Chondrocyte (in vitro differentiated cells): ENCODE data around the gene IFI30. TPM values are rescaled to one million over a fixed set of nuclear protein-coding genes. Genes with fewer than 3 reads are reported as not detected.
A peak's percentile ranks its signal among the peaks of the same experiment; 100 is the strongest.

Experiments
- DNase-seq: peaks from one replicate; pipeline ENCODE4 v3.0.0; 2021; ENCODE audit warnings: mixed read lengths, low spot score
- H3K27ac Mint-ChIP-seq: one replicate; pipeline ENCODE4 v1.8.0; 2021; ENCODE audit warnings: mild to moderate bottlenecking, moderate library complexity, mixed read lengths; ENCODE audit not compliant: unreplicated experiment
- H3K27me3 Mint-ChIP-seq: 2 replicates; pipeline ENCODE4 v1.8.0; 2021; ENCODE audit warnings: low read depth, mixed read lengths
- H3K36me3 Mint-ChIP-seq: 2 replicates; pipeline ENCODE4 v1.8.0; 2021; ENCODE audit warnings: low read depth, mixed read lengths
- H3K4me1 Mint-ChIP-seq: 2 replicates; pipeline ENCODE4 v1.8.0; 2021; ENCODE audit warnings: low read depth, mild to moderate bottlenecking, mixed read lengths
- H3K4me3 Mint-ChIP-seq: one replicate; pipeline ENCODE4 v1.8.0; 2021; ENCODE audit warnings: mild to moderate bottlenecking, moderate library complexity, mixed read lengths; ENCODE audit not compliant: unreplicated experiment
- H3K9me3 Mint-ChIP-seq: 2 replicates; pipeline ENCODE4 v1.8.0; 2021; ENCODE audit warnings: low read depth, mixed read lengths
- total RNA-seq: library from RNA; stranded (reverse); gene quantifications from 3 replicates; pipeline ENCODE4 v1.2.1, GENCODE V29; 2021
- TF ChIP-seq, protein P1 (sequence below): fragments of 200-600 bp; sonication (generic); IDR thresholded peaks from 2 replicates; pipeline ENCODE4 v1.5.0; 2021; ENCODE audit warnings: antibody characterized with exemption, mild to moderate bottlenecking, moderate library complexity

IFI30 gene
- total RNA-seq, 1 donor from 2014 or later = 2.1 TPM

DNA sequence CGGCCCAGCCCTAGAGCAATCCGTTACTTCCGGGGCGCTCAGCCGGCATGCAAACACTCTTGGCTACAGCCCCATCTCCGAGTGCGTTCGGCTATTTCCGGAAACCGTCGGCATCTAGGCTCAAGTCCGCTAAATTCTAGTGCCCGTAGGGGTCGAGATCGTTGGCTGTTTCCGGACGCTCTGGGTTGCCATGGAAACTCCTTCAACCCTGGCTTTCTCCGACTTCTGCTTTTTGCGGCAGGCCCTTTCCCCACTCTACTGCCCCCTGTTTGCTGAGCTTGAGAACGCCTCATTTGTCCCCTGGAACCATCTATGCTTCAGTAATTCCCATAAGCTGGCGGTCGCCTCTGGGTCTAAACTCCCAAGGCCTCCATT is 21.2 kb upstream of the IFI30 start:
- Mint-ChIP-seq H3K9me3 (no peaks in the 10 kb centered on the region), H3K36me3 (peaks cover 3% of the 10 kb centered on the region), H3K4me3 (peak overlapping the region; percentile 89), H3K27ac (peak overlapping the region; percentile 97), H3K27me3 (no peaks in the 10 kb centered on the region), H3K4me1 (peaks cover 33% of the 10 kb centered on the region)
- DNase-seq = no peak
- TF ChIP-seq, protein P1, sequence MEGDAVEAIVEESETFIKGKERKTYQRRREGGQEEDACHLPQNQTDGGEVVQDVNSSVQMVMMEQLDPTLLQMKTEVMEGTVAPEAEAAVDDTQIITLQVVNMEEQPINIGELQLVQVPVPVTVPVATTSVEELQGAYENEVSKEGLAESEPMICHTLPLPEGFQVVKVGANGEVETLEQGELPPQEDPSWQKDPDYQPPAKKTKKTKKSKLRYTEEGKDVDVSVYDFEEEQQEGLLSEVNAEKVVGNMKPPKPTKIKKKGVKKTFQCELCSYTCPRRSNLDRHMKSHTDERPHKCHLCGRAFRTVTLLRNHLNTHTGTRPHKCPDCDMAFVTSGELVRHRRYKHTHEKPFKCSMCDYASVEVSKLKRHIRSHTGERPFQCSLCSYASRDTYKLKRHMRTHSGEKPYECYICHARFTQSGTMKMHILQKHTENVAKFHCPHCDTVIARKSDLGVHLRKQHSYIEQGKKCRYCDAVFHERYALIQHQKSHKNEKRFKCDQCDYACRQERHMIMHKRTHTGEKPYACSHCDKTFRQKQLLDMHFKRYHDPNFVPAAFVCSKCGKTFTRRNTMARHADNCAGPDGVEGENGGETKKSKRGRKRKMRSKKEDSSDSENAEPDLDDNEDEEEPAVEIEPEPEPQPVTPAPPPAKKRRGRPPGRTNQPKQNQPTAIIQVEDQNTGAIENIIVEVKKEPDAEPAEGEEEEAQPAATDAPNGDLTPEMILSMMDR = peak; percentile 92

DNA sequence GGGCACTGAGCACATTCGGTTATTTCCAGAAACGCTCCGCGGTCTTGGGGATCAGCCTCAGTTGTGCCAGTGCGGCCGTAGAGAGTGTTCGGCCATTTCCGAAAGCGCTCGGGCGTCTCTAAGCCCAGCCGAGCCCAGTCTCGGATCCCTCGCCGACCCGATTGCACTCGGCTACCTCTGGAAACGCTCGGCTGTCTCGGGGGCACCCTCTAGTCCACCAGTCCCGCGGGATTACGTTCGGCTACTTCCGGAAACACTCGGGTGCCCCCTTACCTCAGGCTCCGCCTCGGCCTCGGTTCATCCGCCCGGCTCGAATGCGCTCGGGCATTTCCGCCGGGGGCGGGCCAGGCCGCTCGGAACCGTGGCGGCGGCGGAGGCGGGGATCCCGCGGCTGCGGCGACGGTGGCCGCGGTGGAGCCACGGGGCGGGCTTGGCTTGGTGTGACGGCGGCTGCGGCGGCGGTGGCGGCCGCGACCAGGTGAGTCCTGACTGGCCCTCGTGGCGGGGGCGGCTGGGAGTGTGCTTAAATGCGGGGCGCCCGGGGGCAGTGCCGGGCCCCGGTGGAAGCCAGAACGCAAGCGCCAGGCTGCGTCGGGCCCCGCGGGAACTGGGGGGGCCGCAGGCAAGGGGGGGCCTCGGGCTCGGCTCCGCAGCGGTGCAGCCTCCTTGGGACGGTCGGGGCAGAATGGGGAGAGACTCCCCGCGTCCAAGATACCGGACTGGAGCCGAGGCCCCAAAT is 20.6 kb upstream of the IFI30 start, which contains the start of gene PIK3R2:
Gene PIK3R2 (plus strand): TSS at position 347 of the 739 bp plus-strand sequence. CDS start 2,717 bp downstream, outside the sequence.
- Mint-ChIP-seq H3K27me3 (no peaks in the 10 kb centered on the region), H3K9me3 (no peaks in the 10 kb centered on the region), H3K36me3 (peaks cover 1% of the 10 kb centered on the region), H3K27ac (peak within 1 kb of the TSS; percentile 97), H3K4me3 (peak within 1 kb of the TSS; percentile 89), H3K4me1 (peaks cover 36% of the 10 kb centered on the region)
- TF ChIP-seq, protein P1 = no peak
- peak; percentile 99 for DNase-seq

DNA sequence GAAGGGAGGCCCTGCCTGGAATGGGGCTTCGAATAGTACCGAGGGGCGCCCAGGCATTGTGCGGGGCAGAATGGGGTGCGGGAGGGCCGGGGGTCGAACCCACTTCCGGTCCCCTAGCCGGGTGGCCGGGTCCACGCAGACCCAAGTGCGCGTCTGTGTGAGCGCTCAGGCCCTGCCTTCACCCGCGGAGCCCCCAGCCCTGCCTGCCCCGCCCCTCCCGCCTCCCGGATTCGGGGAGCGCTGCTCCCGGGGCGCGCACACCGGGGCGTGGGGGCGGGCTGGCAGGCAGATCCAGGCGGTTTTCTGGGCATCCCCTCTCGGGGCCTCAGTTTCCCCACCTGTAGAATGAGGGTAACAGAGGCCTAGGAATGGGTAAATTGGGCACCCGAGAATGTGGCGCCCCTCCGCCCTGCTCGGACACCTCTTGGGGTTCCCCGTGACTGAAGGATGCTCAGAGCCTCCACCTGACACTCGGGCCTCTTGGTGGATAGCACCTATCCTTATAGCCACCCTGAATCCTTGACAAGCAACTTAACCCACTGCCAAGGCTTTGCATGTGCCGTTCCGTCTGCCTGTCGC is 20.0 kb upstream of the IFI30 start:
- Mint-ChIP-seq H3K4me3 (peak overlapping the region; percentile 89), H3K4me1 (peaks cover 36% of the 10 kb centered on the region), H3K27me3 (no peaks in the 10 kb centered on the region), H3K27ac (peak overlapping the region; percentile 83), H3K36me3 (no peaks in the 10 kb centered on the region), H3K9me3 (no peaks in the 10 kb centered on the region)
- DNase-seq = no peak
- TF ChIP-seq, protein P1 = no peak

DNA sequence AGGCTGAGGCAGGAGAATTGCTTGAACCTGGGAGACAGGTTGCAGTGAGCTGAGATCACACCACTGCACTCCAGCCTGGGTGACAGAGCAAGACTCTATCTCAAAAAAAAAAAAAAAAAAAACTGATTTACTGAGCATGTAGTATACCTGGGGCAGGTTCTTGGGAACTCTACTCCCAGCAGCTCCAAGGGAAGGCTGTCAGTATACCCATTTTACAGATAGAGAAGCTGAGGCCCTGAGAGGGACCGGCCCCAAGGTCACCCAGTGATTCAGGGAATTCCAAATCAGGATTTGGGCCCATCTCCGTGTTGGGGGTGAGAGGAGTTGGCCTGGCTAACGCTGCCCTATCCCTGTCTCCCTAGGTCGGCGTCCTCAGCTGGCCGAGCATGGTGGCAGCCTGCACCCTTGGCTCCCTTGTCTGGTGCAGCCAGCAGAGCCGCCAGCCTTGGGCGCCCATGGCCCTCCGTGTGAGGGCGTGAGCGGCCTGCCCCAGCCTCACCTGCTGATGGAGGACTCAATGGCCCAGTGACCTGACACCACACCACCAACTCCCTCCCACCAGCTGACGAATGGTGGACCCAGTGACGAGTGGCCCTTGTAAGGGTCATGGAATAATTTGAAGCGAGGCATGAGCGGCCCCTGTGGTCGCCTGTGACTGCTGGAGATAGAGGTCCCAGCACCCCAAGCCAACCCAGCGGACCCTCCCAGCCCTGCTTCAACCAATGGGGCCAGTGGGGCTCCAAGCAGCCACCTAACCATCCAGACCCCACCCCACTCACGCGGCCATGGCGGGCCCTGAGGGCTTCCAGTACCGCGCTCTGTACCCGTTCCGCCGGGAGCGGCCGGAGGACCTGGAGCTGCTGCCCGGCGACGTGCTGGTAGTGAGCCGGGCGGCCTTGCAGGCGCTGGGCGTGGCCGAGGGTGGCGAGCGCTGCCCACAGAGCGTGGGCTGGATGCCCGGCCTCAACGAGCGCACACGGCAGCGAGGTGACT is 18.2 kb upstream of the IFI30 start:
- TF ChIP-seq, protein P1 = no peak
- no peak overlapping the region for H3K27ac Mint-ChIP-seq
- H3K4me3 Mint-ChIP-seq = no peak overlapping the region
- H3K27me3 Mint-ChIP-seq = no peaks in the 10 kb centered on the region
- no peaks in the 10 kb centered on the region for H3K9me3 Mint-ChIP-seq
- H3K36me3 Mint-ChIP-seq = peaks cover under 1% of the 10 kb centered on the region
- peaks cover 37% of the 10 kb centered on the region for H3K4me1 Mint-ChIP-seq
- DNase-seq = peak; percentile 89

DNA sequence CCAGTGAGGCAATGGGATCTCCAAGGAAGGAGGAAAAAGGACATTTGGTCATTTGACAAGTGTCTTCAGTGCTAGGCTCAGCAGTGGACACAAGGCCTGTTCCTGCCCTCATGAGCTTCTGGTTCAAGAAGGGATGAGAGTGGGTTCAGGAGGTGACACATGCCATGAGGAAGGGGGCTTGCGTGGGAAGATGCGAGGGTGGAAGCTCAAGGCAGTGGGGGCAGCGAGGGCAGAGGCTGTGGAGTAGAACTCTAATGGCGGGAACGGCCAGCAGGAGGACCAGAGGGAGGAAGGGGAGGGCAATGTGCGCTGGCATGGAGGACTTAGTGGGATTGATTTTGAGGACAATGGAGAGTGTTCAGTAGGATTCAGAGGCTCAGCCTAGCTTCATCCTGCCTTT is 17.3 kb upstream of the IFI30 start:
- Mint-ChIP-seq H3K9me3 (no peaks in the 10 kb centered on the region), H3K4me1 (peaks cover 42% of the 10 kb centered on the region), H3K27me3 (no peaks in the 10 kb centered on the region), H3K36me3 (peaks cover 2% of the 10 kb centered on the region), H3K4me3 (no peak overlapping the region), H3K27ac (peak overlapping the region; percentile 19)
- TF ChIP-seq, protein P1 = no peak
- DNase-seq = no peak
